ENCODE data around the gene LRMDA.
"Not testable (repeated sequence)": the region's sequence is repeated elsewhere in the genome, so short reads cannot be mapped to it uniquely, and the experiment has no call there.

- TF ChIP-seq POLR2A, CTCF (IDR thresholded peaks at IDR 0.05): not testable (repeated sequence)
Observed at GRCh38 chr10:76148217-76148616, 716.8 kb downstream of the LRMDA start.
